Measurements from ENCODE around the gene CEP85L.

- TF ChIP-seq PATZ1 (CRISPR knock-in tag; IDR thresholded peaks at IDR 0.05; ENCODE audit: borderline replicate concordance) (no peak), ZNF565 (CRISPR knock-in tag; conservative IDR thresholded peaks at IDR 0.05; ENCODE audit: low read depth) (no peak), ZFP30 (CRISPR knock-in tag; IDR thresholded peaks at IDR 0.05) (no peak), CREB5 (CRISPR knock-in tag; IDR thresholded peaks at IDR 0.05; ENCODE audit: low read depth) (no peak), CSRNP3 (CRISPR knock-in tag; IDR thresholded peaks at IDR 0.05) (no peak), TSHZ2 (CRISPR knock-in tag; IDR thresholded peaks at IDR 0.05) (no peak), ARNTL (CRISPR knock-in tag; IDR thresholded peaks at IDR 0.05; ENCODE audit: borderline replicate concordance, low read depth) (no peak), CSDC2 (CRISPR knock-in tag; IDR thresholded peaks at IDR 0.05) (no peak), RARB (CRISPR knock-in tag; IDR thresholded peaks at IDR 0.05) (no peak), TCF4 (CRISPR knock-in tag; IDR thresholded peaks at IDR 0.05; ENCODE audit: borderline replicate concordance) (no peak), PPARA (CRISPR knock-in tag; IDR thresholded peaks at IDR 0.05; ENCODE audit: borderline replicate concordance) (no peak), ZC3H10 (CRISPR knock-in tag; IDR thresholded peaks at IDR 0.05) (no peak), ZNF70 (CRISPR knock-in tag; IDR thresholded peaks at IDR 0.05) (no peak)
Observed at GRCh38 chr6:118553132-118553531, 98.3 kb downstream of the CEP85L start.
